K562 (cell line): ENCODE results near the gene PNMA5. TPM values are rescaled to one million over a fixed set of nuclear protein-coding genes. Genes with fewer than 3 reads are reported as not detected.

Experiments
- ATAC-seq: fragments of 200-7000 bp; cut with Tn5 transposase; 3 replicates; pipeline ENCODE4 v1.9.1; 2020; ENCODE audit warnings: moderate library complexity
- Bru-seq: library from RNA; stranded (reverse); fragments of 400-500 nt; gene quantifications from one replicate; lab custom pipeline; 2021; lab: Mats Ljungman, UMichigan
- BruChase-seq, 2 experiments: library from RNA; stranded (reverse); fragments of 400-500 nt; gene quantifications; one replicate each; lab custom pipeline; 2021; lab: Mats Ljungman, UMichigan
- BruUV-seq: library from RNA; stranded (reverse); fragments of 400-500 nt; replicated peaks from 2 replicates; lab custom pipeline; 2021; lab: Mats Ljungman, UMichigan
- CTCF ChIA-PET: fragments of 300-600 bp; formaldehyde crosslinking; extraction: SDS; loops from one replicate; lab custom pipeline; 2021; ENCODE audit warnings: low intra/inter-chr PET ratio; lab: Yijun Ruan, JAX
- POLR2A ChIA-PET: fragments of 300-600, 350-650 bp; sonication (Branson Sonifier 250); formaldehyde crosslinking; extraction: SDS; loops from one replicate; lab custom pipeline; 2021; ENCODE audit warnings: antibody characterized with exemption, inconsistent platforms; lab: Yijun Ruan, JAX
- DNase-seq, 4 experiments: peaks; one replicate each; pipeline versions ENCODE4 v3.0.0 to v3.0.0-alpha.2; 2011 to 2018; ENCODE audit warnings: low spot score in 3 of 4, mixed read lengths in 3 of 4; ENCODE audit errors: extremely low read depth in 1 of 4
- FAIRE-seq: peaks from 2 replicates; lab custom pipeline; 2011; peaks lifted over from hg19 to GRCh38; lab: Jason Lieb, UNC
- H2AFZ ChIP-seq: 2 replicates; pipeline ENCODE4 v1.6.0; 2011; ENCODE audit warnings: low read depth, low read length, control low read depth, inconsistent platforms
- H3K27ac ChIP-seq: fragments of 200-600 bp; 3 replicates; pipeline ENCODE4 v1.8.0; 2011; ENCODE audit warnings: low read depth, mild to moderate bottlenecking, control low read depth, inconsistent platforms, low read length, moderate library complexity, mixed read lengths; ENCODE audit errors: extremely low read depth
- H3K27me3 ChIP-seq, 2 experiments: fragments of 300-600 bp in 1 of 2; 2 replicates in 1 of 2; 3 replicates in 1 of 2; pipeline versions ENCODE4 v1.6.0 to v1.8.0; 2011; ENCODE audit warnings: inconsistent platforms in 2 of 2, low read length in 2 of 2, mild to moderate bottlenecking in 1 of 2, mixed read lengths in 1 of 2, moderate library complexity in 1 of 2; ENCODE audit not compliant: control insufficient read depth in 2 of 2, insufficient read depth in 2 of 2
- H3K36me3 ChIP-seq: fragments of 300-600 bp; 3 replicates; pipeline ENCODE4 v1.8.0; 2011; ENCODE audit warnings: mild to moderate bottlenecking, low read length, inconsistent platforms; ENCODE audit not compliant: control insufficient read depth, insufficient read depth
- H3K4me1 ChIP-seq, 2 experiments: fragments of 200-600 bp in 1 of 2; replicated peaks in 1 of 2; 2 replicates in 1 of 2; 3 replicates in 1 of 2; pipeline versions ENCODE4 v1.5.1 to v1.8.0; 2011; ENCODE audit warnings: inconsistent platforms in 2 of 2, low read length in 2 of 2, mild to moderate bottlenecking in 1 of 2, mixed read lengths in 1 of 2, moderate library complexity in 1 of 2; ENCODE audit not compliant: control insufficient read depth in 2 of 2, insufficient read depth in 2 of 2
- H3K4me2 ChIP-seq: 2 replicates; pipeline ENCODE4 v1.6.1; 2011; ENCODE audit warnings: low read length, control low read depth, inconsistent platforms, mixed read lengths; ENCODE audit not compliant: insufficient read depth
- H3K4me3 ChIP-seq: fragments of 200-600 bp; sonication (generic), shearing (Covaris generic); 2 replicates; pipeline ENCODE4 v1.5.1; 2016; ENCODE audit warnings: control low read depth, inconsistent platforms
- H3K79me2 ChIP-seq: fragments of 200-600 bp; 3 replicates; pipeline ENCODE4 v1.8.0; 2011; ENCODE audit warnings: low read length, inconsistent platforms; ENCODE audit not compliant: control insufficient read depth, insufficient read depth
- H3K9ac ChIP-seq, 2 experiments: 2 replicates each; pipeline versions ENCODE4 v1.6.0 to v1.6.1; 2011; ENCODE audit warnings: low read depth in 2 of 2, low read length in 2 of 2, control low read depth in 1 of 2, inconsistent platforms in 1 of 2, mild to moderate bottlenecking in 1 of 2, mixed read lengths in 1 of 2; ENCODE audit not compliant: insufficient read depth in 1 of 2
- H3K9me1 ChIP-seq: one replicate; pipeline ENCODE4 v1.6.0; 2011; ENCODE audit warnings: inconsistent platforms, mild to moderate bottlenecking, low read length, moderate library complexity; ENCODE audit not compliant: control insufficient read depth, insufficient read depth
- H3K9me3 ChIP-seq: replicated peaks from 2 replicates; pipeline ENCODE4 v1.5.1; 2011; ENCODE audit warnings: low read depth, low read length, inconsistent platforms; ENCODE audit not compliant: control insufficient read depth, insufficient read depth
- H4K20me1 ChIP-seq: replicated peaks from 2 replicates; pipeline ENCODE4 v1.6.1; 2011; ENCODE audit warnings: low read length, inconsistent platforms, mixed read lengths; ENCODE audit not compliant: control insufficient read depth, insufficient read depth
- BRCA1 ChIP-seq, 2 experiments: fragments of 450-650 bp in 1 of 2; sonication (generic) in 1 of 2; formaldehyde crosslinking in 1 of 2; IDR thresholded peaks; 2 replicates each; pipeline versions ENCODE4 v1.5.0 to v1.6.1; 2017 to 2020; ENCODE audit warnings: mild to moderate bottlenecking in 1 of 2, missing genetic modification reagents in 1 of 2
- ZNF217 ChIP-seq: sonication (generic); formaldehyde crosslinking; IDR thresholded peaks from 2 replicates; pipeline ENCODE4 v1.8.0; 2022; ENCODE audit warnings: mild to moderate bottlenecking, missing genetic modification reagents
- WGBS: fragments of 100-300 bp; shearing (Covaris generic); methylation state at CpG from one replicate; pipeline ENCODE4 v1.1.6; 2016; ENCODE audit warnings: low coverage, mixed read lengths; ENCODE audit not compliant: insufficient coverage; ENCODE audit errors: missing lambda C conversion rate; 5-methylcytosine and 5-hydroxymethylcytosine counted together
- in situ Hi-C: fragments of 300-500 bp; cut with MboI; formaldehyde crosslinking; loops from 4 replicates; pipeline ENCODE4 v1.15.0; 2018; ENCODE audit warnings: inconsistent platforms, mixed read lengths
- intact Hi-C: fragments of 100-400 bp; cut with micrococcal nuclease; formaldehyde crosslinking; loops from 2 replicates; pipeline ENCODE4 v1.14.2; 2022
- long read RNA-seq, 3 experiments: library from polyadenylated mRNA in 2 of 3; library from RNA in 1 of 3; unstranded in 2 of 3; stranded (forward) in 1 of 3; transcript quantifications; one replicate each; pipeline ENCODE4 v2.0.0, GENCODE V29; 2019 to 2022
- polyA minus RNA-seq, 3 experiments: library from RNA; depleted of rRNA, polyadenylated mRNA; stranded (reverse); fragments of >200 nt; gene quantifications; 2 replicates each; pipeline ENCODE4 v1.2.3, GENCODE V29; 2011
- polyA plus RNA-seq, 8 experiments: library from polyadenylated mRNA; depleted of rRNA in 4 of 8; stranded (reverse) in 5 of 8; unstranded in 3 of 8; fragments of >200 nt; fragmentation: Nextera tagmentation in 2 of 8; fragmentation: Illumina TruSeq in 1 of 8; extraction: Ambion mirVana in 2 of 8; extraction: Trizol in 1 of 8; gene quantifications; 2 replicates each; pipeline versions ENCODE4 v1.2.1 to v1.2.3, GENCODE V29; 2011 to 2014; ENCODE audit warnings: inconsistent platforms in 1 of 8, missing spikeins in 1 of 8
- total RNA-seq, 7 experiments: library from RNA; depleted of rRNA in 6 of 7; stranded (reverse); fragments of >200 nt in 6 of 7; fragmentation: Illumina TruSeq in 2 of 7; extraction: Trizol in 2 of 7; gene quantifications; 2 replicates each; pipeline versions ENCODE4 v1.2.1 to v1.2.3, GENCODE V29; 2011 to 2021; ENCODE audit warnings: low replicate concordance in 1 of 7
- TF ChIP-seq, protein P1 (sequence below), 2 experiments: IDR thresholded peaks; 2 replicates each; pipeline ENCODE4 v1.6.1; 2011; ENCODE audit warnings: borderline replicate concordance in 1 of 2, control low read depth in 1 of 2, low read depth in 1 of 2, low read length in 1 of 2, mild to moderate bottlenecking in 1 of 2, mixed read lengths in 1 of 2, moderate library complexity in 1 of 2; ENCODE audit not compliant: insufficient read depth in 1 of 2, insufficient read length in 1 of 2, poor library complexity in 1 of 2, severe bottlenecking in 1 of 2; ENCODE audit errors: extremely low read depth in 1 of 2
- TF ChIP-seq, protein P2 (sequence below): sonication (generic); formaldehyde crosslinking; IDR thresholded peaks from 2 replicates; pipeline ENCODE4 v1.8.1; 2023; ENCODE audit warnings: mild to moderate bottlenecking, missing genetic modification reagents

Gene PNMA5
- not detected in 2 replicates for total RNA-seq (2011; cell fraction: chromatin; rRNA removed; ENCODE audit: low replicate concordance)
- total RNA-seq (2011; cell fraction: nucleolus; rRNA removed) = not detected in 2 replicates
- not detected in 2 replicates for total RNA-seq (2011; cell fraction: nucleoplasm; rRNA removed)
- total RNA-seq (2014; rRNA removed) = not detected in 2 replicates
- 0.07 TPM in 1 of 2 replicates, not detected in the other for total RNA-seq (2014; rRNA removed; fragmentation: Illumina TruSeq; extraction: Trizol)
- 0.07 TPM in 1 of 2 replicates, not detected in the other for total RNA-seq (2015; rRNA removed; fragmentation: Illumina TruSeq; extraction: Trizol)
- 0.20 TPM in 1 of 2 replicates, not detected in the other for total RNA-seq (2021)
- 0.03 TPM in 2 replicates for polyA plus RNA-seq (2011; rRNA removed)
- polyA plus RNA-seq (2011; cell fraction: cytosol; rRNA removed) = 0.03 and 0.09 TPM in 2 replicates
- polyA plus RNA-seq (2011; cell fraction: nucleus; rRNA removed) = 0.06 and 0.07 TPM in 2 replicates
- 0.12 and 0.15 TPM in 2 replicates for polyA plus RNA-seq (2012)
- 0.04 TPM in 1 of 2 replicates, not detected in the other for polyA plus RNA-seq (2014; fragmentation: Illumina TruSeq; extraction: Trizol)
- polyA plus RNA-seq (2014; fragmentation: Nextera tagmentation; extraction: Ambion mirVana) = not detected
- polyA plus RNA-seq (2014; rRNA removed) = 0.07 TPM in 1 of 2 replicates, not detected in the other
- not detected in 2 replicates for polyA minus RNA-seq (2011; rRNA and poly(A)+ RNA removed)
- not detected in 2 replicates for polyA minus RNA-seq (2011; cell fraction: cytosol; rRNA and poly(A)+ RNA removed)
- not detected in 2 replicates for polyA minus RNA-seq (2011; cell fraction: nucleus; rRNA and poly(A)+ RNA removed)
- Bru-seq, nascent RNA = percentile 24 among the genes with signal in this experiment
- not detected for BruChase-seq, experiment 1, labeled RNA remaining after a 2-hour chase
- percentile 13 among the genes with signal in this experiment for BruChase-seq, experiment 2, labeled RNA remaining after a 6-hour chase
- long read RNA-seq, experiment 1 = 0 reads
- long read RNA-seq, experiment 2 = 0 reads
- long read RNA-seq, experiment 3 = 0 reads

GRCh38 chrX:152993933-152994332 lies at the start of gene PNMA5:
Gene PNMA5 (minus strand): TSS chrX:152994116. CDS start chrX:152991598, 2,518 bp downstream.
- ChIA-PET POLR2A (interaction anchor here (0.5 kb wide), 1 partner anchor 58 kb away, joined by 3 read pairs; no protein-coding TSS in a partner anchor), CTCF (no interaction called here)
- Histone ChIP-seq H3K36me3 (no peaks in the 10 kb centered on the region), H3K9me1 (no peaks in the 10 kb centered on the region), H3K27ac (no peak within 1 kb of the TSS), H2AFZ (no peak within 1 kb of the TSS)
- BruUV-seq = no TSS peak
- in situ Hi-C loops (no loop called here), intact Hi-C loops (no loop called here)
- no peak for TF ChIP-seq BRCA1 (IDR thresholded peaks at IDR 0.05)
- TF ChIP-seq BRCA1 (CRISPR knock-in tag; IDR thresholded peaks at IDR 0.05) = no peak
- no peak for TF ChIP-seq ZNF217 (CRISPR knock-in tag)
- TF ChIP-seq, protein P1, sequence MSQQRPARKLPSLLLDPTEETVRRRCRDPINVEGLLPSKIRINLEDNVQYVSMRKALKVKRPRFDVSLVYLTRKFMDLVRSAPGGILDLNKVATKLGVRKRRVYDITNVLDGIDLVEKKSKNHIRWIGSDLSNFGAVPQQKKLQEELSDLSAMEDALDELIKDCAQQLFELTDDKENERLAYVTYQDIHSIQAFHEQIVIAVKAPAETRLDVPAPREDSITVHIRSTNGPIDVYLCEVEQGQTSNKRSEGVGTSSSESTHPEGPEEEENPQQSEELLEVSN (IDR thresholded peaks at IDR 0.05; ENCODE audit: borderline replicate concordance in 1 of 2, extremely low read depth in 1 of 2, insufficient read depth in 1 of 2, insufficient read length in 1 of 2, low read depth in 1 of 2, low read length in 1 of 2, poor library complexity in 1 of 2, severe bottlenecking in 1 of 2) = peak in 1 of 2 experiments; percentile 12
- TF ChIP-seq, protein P2, sequence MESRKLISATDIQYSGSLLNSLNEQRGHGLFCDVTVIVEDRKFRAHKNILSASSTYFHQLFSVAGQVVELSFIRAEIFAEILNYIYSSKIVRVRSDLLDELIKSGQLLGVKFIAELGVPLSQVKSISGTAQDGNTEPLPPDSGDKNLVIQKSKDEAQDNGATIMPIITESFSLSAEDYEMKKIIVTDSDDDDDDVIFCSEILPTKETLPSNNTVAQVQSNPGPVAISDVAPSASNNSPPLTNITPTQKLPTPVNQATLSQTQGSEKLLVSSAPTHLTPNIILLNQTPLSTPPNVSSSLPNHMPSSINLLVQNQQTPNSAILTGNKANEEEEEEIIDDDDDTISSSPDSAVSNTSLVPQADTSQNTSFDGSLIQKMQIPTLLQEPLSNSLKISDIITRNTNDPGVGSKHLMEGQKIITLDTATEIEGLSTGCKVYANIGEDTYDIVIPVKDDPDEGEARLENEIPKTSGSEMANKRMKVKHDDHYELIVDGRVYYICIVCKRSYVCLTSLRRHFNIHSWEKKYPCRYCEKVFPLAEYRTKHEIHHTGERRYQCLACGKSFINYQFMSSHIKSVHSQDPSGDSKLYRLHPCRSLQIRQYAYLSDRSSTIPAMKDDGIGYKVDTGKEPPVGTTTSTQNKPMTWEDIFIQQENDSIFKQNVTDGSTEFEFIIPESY (CRISPR knock-in tag) = peak; percentile 60
- TF ChIP-seq, all 486 proteins: peak for 2
- H3K9ac ChIP-seq = no peak within 1 kb of the TSS
- no peak within 1 kb of the TSS for H3K4me3 ChIP-seq
- DNase-seq = no peak
- ATAC-seq = no peak
- no peaks in the 10 kb centered on the region for H3K79me2 ChIP-seq
- peaks cover 3 to 7% of the 10 kb centered on the region in 2 experiments; a peak in 3 of 5 replicates for H3K4me1 ChIP-seq
- 0 out of 5 replicates have a peak, but pooled peaks cover 0 to 5% of the 10 kb centered on the region in 2 experiments for H3K27me3 ChIP-seq
- H3K4me2 ChIP-seq = no peak within 1 kb of the TSS
- no peaks in the 10 kb centered on the region for H3K9me3 ChIP-seq
- WGBS = 81% methylated on average over 19 of the region's 31 CpGs
- FAIRE-seq = no peak
- H4K20me1 ChIP-seq = no peaks in the 10 kb centered on the region
